Caco-2 (cell line): ENCODE results near the gene ZBTB22. TPM values are rescaled to one million over a fixed set of nuclear protein-coding genes. Genes with fewer than 3 reads are reported as not detected.
"Not testable (repeated sequence)": the region's sequence is repeated elsewhere in the genome, so short reads cannot be mapped to it uniquely, and the experiment has no call there.

Source experiments
- BruUV-seq: library from RNA; stranded (reverse); fragments of 400-500 nt; replicated peaks from 2 replicates; lab custom pipeline; 2021; lab: Mats Ljungman, UMichigan
- CTCF ChIA-PET: fragments of 300-600 bp; sonication (Branson Sonifier 250); formaldehyde crosslinking; loops from one replicate; lab custom pipeline; 2022; ENCODE audit warnings: antibody characterized with exemption; lab: Charles Lee
- POLR2A ChIA-PET: fragments of 300-600 bp; sonication (Branson Sonifier 250); formaldehyde crosslinking; loops from one replicate; lab custom pipeline; 2022; ENCODE audit warnings: antibody characterized with exemption; lab: Charles Lee
- DNase-seq, 2 experiments: peaks; one replicate each; pipeline versions ENCODE4 v3.0.0 to v3.0.0-alpha.2; 2020 to 2022
- H3K27me3 ChIP-seq: replicated peaks from 2 replicates; pipeline ENCODE4 v1.6.0; 2011; ENCODE audit warnings: low read length; ENCODE audit not compliant: control insufficient read depth, insufficient read depth
- H3K36me3 ChIP-seq: 2 replicates; pipeline ENCODE4 v1.5.1; 2011; ENCODE audit warnings: low read length; ENCODE audit not compliant: control insufficient read depth, insufficient read depth
- H3K4me1 ChIP-seq: fragments of 250-450 bp; sonication (Bioruptor Pico); 2 replicates; pipeline ENCODE4 v1.5.1; 2020; ENCODE audit warnings: mild to moderate bottlenecking
- H3K4me3 ChIP-seq: 2 replicates; pipeline ENCODE4 v1.5.1; 2011; ENCODE audit warnings: low read depth, mild to moderate bottlenecking, control low read depth, low read length
- H3K9me3 ChIP-seq: fragments of 250-450 bp; sonication (Bioruptor Pico); 2 replicates; pipeline ENCODE4 v1.5.1; 2020; ENCODE audit warnings: mild to moderate bottlenecking, moderate library complexity
- H3K27ac Mint-ChIP-seq: one replicate; pipeline ENCODE4 v1.8.0; 2022; ENCODE audit warnings: mixed read lengths; ENCODE audit not compliant: unreplicated experiment
- H3K27me3 Mint-ChIP-seq: one replicate; pipeline ENCODE4 v1.8.0; 2022; ENCODE audit warnings: mixed read lengths; ENCODE audit not compliant: insufficient read depth, unreplicated experiment
- H3K36me3 Mint-ChIP-seq: one replicate; pipeline ENCODE4 v1.8.0; 2022; ENCODE audit warnings: mild to moderate bottlenecking, mixed read lengths; ENCODE audit not compliant: insufficient read depth, unreplicated experiment
- H3K4me1 Mint-ChIP-seq: one replicate; pipeline ENCODE4 v1.8.0; 2022; ENCODE audit warnings: low read depth, mixed read lengths; ENCODE audit not compliant: unreplicated experiment
- H3K4me3 Mint-ChIP-seq: one replicate; pipeline ENCODE4 v1.8.0; 2022; ENCODE audit warnings: mild to moderate bottlenecking, moderate library complexity, mixed read lengths; ENCODE audit not compliant: unreplicated experiment
- H3K9me3 Mint-ChIP-seq: one replicate; pipeline ENCODE4 v1.8.0; 2022; ENCODE audit warnings: mixed read lengths; ENCODE audit not compliant: unreplicated experiment
- intact Hi-C: fragments of 100-400 bp; cut with micrococcal nuclease; formaldehyde crosslinking; loops from one replicate; pipeline ENCODE4 v1.10.0; 2022; ENCODE audit not compliant: unreplicated experiment
- total RNA-seq: library from RNA; stranded (reverse); gene quantifications from 2 replicates; pipeline ENCODE4 v1.2.3, GENCODE V29; 2022
- TF ChIP-seq, protein P1 (sequence below), 2 experiments: fragments of 200-600 bp in 1 of 2; IDR thresholded peaks; 1 replicate in 1 of 2; 2 replicates in 1 of 2; pipeline versions ENCODE4 v1.5.1 to v1.8.0; 2011 to 2022; ENCODE audit warnings: antibody characterized with exemption in 1 of 2, control low read depth in 1 of 2, inconsistent platforms in 1 of 2, low read depth in 1 of 2, low read length in 1 of 2, mild to moderate bottlenecking in 1 of 2, moderate library complexity in 1 of 2; ENCODE audit not compliant: insufficient read depth in 1 of 2, severe bottlenecking in 1 of 2, unreplicated experiment in 1 of 2

The ZBTB22 gene
- total RNA-seq, 1 experiment from 2014 or later = 11.5 TPM

DNA sequence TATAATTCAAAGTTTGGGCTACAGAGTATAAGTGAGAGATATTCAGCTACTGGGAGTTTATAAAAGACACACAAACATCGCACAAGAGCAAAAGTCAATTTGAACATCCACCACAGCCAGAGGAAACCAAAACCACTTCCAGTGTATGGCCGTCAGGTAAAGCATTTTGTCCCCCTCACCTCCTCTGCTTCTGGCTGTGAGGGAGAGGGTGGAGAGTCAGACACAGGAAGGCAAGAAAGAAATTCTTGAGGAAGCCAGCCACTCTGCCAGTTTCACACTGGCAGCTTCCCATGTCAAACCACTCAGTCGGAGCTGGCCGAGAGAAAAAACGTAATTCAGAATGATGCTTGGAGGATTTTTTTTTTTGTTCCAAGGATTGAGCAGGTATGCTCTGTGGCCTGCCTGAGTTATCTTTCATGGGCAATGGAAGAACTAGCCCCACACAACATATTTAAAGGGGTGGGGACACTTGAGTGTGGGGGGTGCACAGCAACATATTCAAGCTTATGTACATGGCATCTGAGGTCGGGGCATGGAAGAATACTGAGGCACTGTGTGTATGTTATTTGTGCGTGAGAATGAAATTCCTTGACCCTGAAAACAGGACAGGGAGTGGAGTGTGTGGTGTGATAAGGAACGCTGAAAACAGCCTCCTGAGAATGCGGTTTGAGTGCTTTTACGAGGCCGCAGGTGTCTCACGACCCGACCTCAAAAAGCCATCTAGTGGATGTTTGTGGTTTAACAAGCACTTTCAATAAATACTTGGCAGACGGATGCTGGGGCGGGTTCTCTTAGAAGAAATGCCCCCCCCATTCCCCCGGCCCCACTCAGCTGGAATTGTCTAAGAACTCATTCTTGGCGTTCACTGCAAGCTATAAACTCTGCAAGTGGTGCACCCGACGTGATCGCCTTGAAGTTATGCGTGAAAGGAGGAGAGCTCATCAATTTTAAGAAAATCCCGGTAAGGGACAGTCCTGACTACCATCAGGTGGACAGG lies 27.5 kb upstream of the ZBTB22 start:
- ChIA-PET POLR2A (interaction anchor here (0.6 kb wide), 1 partner anchor 492 kb away, joined by 3 read pairs; the partner anchor contains the start of gene TAP1), CTCF (interaction anchor here (0.6 to 2.1 kb wide), 4 partner anchors 27 to 74 kb away, joined by 3 to 8 read pairs (median 5); partner anchors contain the start of genes RPS18, VPS52 and ZBTB22)
- intact Hi-C loops = loop anchor here (1.0 to 5.0 kb wide), 2 partner anchors 22 to 33 kb away; partner anchors contain the start of gene TAPBP
- TF ChIP-seq, protein P1, sequence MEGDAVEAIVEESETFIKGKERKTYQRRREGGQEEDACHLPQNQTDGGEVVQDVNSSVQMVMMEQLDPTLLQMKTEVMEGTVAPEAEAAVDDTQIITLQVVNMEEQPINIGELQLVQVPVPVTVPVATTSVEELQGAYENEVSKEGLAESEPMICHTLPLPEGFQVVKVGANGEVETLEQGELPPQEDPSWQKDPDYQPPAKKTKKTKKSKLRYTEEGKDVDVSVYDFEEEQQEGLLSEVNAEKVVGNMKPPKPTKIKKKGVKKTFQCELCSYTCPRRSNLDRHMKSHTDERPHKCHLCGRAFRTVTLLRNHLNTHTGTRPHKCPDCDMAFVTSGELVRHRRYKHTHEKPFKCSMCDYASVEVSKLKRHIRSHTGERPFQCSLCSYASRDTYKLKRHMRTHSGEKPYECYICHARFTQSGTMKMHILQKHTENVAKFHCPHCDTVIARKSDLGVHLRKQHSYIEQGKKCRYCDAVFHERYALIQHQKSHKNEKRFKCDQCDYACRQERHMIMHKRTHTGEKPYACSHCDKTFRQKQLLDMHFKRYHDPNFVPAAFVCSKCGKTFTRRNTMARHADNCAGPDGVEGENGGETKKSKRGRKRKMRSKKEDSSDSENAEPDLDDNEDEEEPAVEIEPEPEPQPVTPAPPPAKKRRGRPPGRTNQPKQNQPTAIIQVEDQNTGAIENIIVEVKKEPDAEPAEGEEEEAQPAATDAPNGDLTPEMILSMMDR (IDR thresholded peaks at IDR 0.05; ENCODE audit: insufficient read depth in 1 of 2, low read depth in 1 of 2, low read length in 1 of 2, severe bottlenecking in 1 of 2, unreplicated experiment in 1 of 2) = peak; percentile 55 to 59
- no peaks in the 10 kb centered on the region for H3K36me3 Mint-ChIP-seq
- H3K27ac Mint-ChIP-seq = peak overlapping the region; percentile 73
- BruUV-seq = no TSS peak
- Histone ChIP-seq H3K4me1 (peaks cover 13% of the 10 kb centered on the region), H3K36me3 (no peaks in the 10 kb centered on the region), H3K9me3 (no peaks in the 10 kb centered on the region), H3K4me3 (no peak overlapping the region), H3K27me3 (no peaks in the 10 kb centered on the region)
- no peaks in the 10 kb centered on the region for H3K9me3 Mint-ChIP-seq
- DNase-seq = peak; percentile 78 to 80
- H3K27me3 Mint-ChIP-seq = no peaks in the 10 kb centered on the region
- peak overlapping the region; percentile 48 for H3K4me3 Mint-ChIP-seq
- H3K4me1 Mint-ChIP-seq = peaks cover 34% of the 10 kb centered on the region

DNA sequence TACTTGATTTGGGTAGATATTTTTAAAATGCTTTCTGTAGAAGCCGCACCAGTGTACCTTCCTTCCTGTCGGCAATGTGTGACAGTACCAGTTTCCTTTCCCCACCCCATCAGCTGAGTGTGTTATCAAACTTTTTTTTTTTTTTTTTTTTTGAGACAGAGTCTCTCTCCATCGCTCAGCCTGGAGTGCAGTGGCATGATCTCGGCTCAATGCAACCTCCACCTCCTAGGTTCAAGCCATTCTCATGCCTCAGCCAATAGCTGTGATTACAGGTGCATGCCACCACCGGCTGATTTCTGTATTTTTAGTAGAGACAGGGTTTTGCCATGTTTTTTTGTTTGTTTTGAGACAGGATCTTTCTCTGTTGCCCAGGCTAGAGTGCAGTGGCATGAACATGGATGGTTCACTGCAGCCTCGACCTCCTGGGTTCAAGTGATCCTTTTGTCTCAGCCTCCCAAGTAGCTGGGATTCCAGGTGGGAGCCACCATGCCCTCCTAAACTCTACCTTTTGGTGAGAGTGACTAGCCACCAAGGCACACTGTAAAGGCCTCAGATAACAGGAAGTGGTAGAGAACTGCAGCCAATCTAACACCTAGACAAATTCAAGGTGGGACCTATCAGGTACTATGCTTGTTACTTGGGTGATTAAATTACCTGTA lies 26.5 kb upstream of the ZBTB22 start:
- no peaks in the 10 kb centered on the region for H3K36me3 Mint-ChIP-seq
- H3K4me1 Mint-ChIP-seq = peaks cover 25% of the 10 kb centered on the region
- H3K27me3 Mint-ChIP-seq = no peaks in the 10 kb centered on the region
- no peaks in the 10 kb centered on the region for H3K27me3 ChIP-seq
- H3K9me3 ChIP-seq = no peaks in the 10 kb centered on the region
- no peak overlapping the region for H3K4me3 Mint-ChIP-seq
- H3K27ac Mint-ChIP-seq = no peak overlapping the region
- no TSS peak for BruUV-seq
- no peak overlapping the region for H3K4me3 ChIP-seq
- no peak for DNase-seq
- intact Hi-C loops = no loop called here
- no peaks in the 10 kb centered on the region for H3K36me3 ChIP-seq
- CTCF ChIA-PET = interaction anchor here (0.6 to 2.1 kb wide), 3 partner anchors 21 to 45 kb away, joined by 3 to 8 read pairs (median 3); no protein-coding TSS in a partner anchor
- peaks cover 13% of the 10 kb centered on the region for H3K4me1 ChIP-seq
- POLR2A ChIA-PET = no interaction called here
- TF ChIP-seq, protein P1 (IDR thresholded peaks at IDR 0.05; ENCODE audit: insufficient read depth in 1 of 2, low read depth in 1 of 2, low read length in 1 of 2, severe bottlenecking in 1 of 2, unreplicated experiment in 1 of 2) = no peak
- no peaks in the 10 kb centered on the region for H3K9me3 Mint-ChIP-seq

DNA sequence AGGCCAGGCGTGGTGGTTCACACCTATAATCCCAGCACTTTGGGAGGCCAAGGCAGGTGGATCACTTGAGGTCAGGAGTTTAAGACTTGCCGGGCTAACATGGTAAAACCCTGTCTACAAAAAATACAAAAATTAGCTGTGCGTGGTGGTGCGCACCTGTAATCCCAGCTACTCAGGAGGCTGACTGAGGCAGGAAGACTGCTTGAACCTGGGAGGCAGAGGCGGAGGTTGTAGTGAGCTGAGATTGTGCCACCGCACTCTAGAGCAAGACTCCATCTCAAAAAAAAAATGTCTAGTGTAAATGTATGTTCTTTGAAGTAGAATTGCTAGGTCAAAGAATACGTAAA lies 26.0 kb upstream of the ZBTB22 start:
- DNase-seq, H3K27me3 ChIP-seq, H3K36me3 ChIP-seq, H3K27ac Mint-ChIP-seq, H3K4me3 Mint-ChIP-seq, H3K4me3 ChIP-seq, H3K9me3 Mint-ChIP-seq, intact Hi-C loops, H3K27me3 Mint-ChIP-seq, H3K36me3 Mint-ChIP-seq, H3K9me3 ChIP-seq, POLR2A ChIA-PET, BruUV-seq: not testable (repeated sequence)
- peaks cover 22% of the 10 kb centered on the region for H3K4me1 Mint-ChIP-seq
- peaks cover 13% of the 10 kb centered on the region for H3K4me1 ChIP-seq
- CTCF ChIA-PET = interaction anchor here (0.6 kb wide), 1 partner anchor 21 kb away, joined by 3 read pairs; no protein-coding TSS in a partner anchor
